CD4-positive, alpha-beta T cell treated with Interleukin-15 for 4 hours (primary cell): ENCODE measurements around the gene KRT36.

Source experiments
- DNase-seq: peaks from one replicate; pipeline ENCODE4 v3.0.0-alpha.2; 2020; ENCODE audit warnings: low spot score

Gene KRT36

DNA sequence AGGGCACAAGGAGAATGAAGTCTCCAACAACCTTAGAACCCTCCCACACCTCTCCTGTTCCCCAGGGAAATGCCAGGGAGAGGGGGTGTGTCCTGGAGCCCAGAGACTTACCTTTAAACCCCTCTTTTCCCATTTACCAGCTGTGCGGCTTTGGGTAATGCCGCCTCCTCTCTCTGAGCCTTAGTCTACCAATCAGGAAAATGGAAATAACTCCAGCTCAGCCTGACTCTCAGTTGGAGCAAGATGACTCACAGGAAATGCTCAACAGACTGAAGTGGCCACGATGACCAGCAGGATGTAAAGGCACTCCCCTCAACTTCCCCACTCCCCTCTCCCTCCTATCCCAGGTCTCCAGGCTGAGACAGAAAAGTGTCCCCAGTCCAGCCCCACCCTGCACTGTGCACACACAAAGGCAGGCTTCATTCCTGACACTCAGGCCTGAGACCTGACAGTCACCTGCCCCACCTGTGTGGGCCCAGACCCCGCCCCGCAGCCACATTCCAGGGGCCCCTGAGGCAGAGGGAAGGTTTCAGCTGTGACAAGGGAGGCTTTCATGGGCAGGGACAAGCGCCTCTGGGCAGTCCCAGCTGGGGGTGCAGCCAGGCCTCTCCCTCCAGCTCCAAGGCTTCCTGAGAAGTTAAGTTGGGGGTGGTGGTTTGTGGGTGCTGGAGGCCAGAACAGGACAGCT lies 32.0 kb upstream of the KRT36 start:
- no peak for DNase-seq

DNA sequence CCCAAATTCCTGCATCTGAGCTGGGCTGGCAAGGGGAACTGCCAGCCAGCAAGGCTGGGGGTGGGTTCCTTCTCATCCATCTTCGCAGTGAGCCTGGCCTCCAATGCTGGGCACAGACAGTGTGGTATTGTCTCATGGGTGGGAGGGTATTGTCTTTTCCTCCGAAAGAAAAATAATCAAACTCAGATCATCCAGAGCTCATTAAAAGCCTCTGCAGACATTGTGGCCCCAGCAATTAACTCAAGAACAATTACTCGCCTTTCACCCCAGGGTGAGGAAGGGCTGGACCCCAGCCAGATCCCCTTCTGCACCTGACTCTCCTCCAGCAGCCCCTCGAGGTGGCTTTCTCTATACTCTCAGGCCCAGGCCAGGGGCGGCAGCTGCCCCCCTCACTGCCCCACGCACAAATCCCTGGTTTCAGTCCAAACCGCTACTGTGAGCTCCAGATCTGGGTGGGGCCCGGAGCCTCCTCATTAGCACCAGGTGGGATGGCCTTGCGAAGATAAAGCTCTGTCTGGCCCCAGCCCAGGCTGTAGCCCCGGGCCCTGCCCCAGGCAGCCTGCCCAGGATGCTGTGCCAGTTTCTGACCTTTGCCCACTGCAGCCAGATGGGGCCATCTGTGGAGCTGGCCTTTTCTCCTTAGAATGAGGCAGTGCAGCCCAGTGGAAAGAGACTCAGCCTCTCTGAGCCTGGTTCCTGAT lies 31.3 kb upstream of the KRT36 start:
- no peak for DNase-seq

DNA sequence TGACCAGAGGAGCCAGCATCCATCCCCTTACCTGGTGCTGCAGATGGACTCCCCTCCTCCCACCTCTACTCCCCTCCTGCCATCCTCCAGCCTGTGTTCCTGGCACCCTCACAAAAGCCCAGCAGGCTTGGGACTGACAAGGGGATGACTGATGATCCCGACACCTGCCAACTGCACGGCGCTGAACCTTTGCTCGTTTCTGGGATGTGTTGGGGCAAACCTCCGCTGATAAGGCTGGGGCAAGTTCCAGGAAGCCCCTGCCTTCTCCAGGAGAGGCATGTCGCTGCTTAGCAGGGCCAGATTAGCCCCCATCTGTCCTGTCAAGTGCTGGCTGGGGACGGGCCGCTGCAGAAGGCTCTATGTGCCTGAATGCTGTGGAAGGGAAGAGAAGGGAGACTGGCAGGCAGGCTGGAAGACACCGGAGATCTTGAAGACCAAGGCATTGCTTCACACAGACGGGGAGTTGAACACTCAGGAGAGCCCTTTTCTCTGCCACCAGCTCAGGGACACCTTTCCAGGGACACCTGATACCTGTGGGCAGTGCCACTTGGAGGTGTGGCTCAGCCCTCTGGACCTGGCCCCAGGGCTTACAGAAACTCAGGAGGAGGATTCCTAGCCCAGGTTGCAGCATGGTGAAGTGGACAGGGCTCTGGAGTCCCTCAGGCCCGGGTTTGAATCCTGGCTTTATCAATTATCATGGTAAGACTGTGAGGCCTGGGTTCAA lies 30.0 kb upstream of the KRT36 start:
- no peak for DNase-seq

DNA sequence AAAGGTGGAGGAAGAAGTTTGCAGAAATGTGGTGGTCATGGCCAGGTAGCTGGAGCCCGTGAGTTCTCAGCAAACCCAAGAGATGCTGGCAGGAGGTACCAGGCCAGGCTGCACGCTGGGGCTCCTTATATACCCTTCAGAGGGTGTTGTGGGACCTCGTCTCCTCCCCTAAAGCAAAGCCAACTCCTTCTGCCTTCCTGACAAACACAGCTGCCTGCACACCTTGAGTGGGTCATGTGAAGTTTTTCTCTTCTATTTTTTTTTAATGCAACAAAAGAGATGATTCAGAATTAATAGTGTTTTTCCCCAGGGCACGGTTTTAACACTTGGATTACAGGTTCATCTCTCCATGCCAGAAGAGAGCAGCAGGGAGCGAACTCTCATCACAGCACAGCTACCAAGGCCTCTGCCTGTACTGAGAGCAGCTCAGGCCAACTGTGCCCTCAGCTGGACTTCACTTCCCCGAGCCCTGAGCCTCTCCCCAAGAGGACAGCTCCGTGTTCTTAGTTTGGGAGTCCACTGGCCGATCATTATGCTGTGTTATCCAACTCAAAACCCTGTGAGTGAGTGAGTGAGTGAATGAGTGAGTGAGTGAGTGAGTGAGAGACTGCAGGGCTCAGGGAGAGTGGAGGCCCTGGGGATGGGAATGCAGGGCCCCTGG lies 29.2 kb upstream of the KRT36 start, which contains the start of gene KRT15:
Gene KRT15, minus strand, starts transcription at position 102 of the 661 bp plus-strand sequence. Its CDS starts 63 bp downstream, at position 39.
- DNase-seq: no peak

DNA sequence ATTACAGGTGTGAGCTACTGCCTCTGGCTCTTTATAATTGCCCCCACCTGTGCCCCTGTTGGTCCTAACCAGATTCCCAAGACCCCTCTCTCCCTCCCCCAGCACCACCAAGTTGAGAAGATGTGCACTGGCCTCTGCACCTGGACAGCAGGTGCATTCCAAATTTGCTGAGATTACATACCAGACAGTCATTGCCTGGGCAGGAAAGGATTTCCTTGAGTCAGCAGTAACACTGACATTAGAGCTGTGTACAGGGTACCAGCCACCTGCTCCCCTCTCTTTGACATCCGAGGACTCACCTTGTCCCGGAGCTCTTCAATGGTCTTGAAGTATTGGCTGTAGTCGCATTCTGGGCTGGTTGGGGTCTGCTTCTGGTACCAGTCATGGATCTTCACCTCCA lies 28.3 kb upstream of the KRT36 start:
- no peak for DNase-seq

DNA sequence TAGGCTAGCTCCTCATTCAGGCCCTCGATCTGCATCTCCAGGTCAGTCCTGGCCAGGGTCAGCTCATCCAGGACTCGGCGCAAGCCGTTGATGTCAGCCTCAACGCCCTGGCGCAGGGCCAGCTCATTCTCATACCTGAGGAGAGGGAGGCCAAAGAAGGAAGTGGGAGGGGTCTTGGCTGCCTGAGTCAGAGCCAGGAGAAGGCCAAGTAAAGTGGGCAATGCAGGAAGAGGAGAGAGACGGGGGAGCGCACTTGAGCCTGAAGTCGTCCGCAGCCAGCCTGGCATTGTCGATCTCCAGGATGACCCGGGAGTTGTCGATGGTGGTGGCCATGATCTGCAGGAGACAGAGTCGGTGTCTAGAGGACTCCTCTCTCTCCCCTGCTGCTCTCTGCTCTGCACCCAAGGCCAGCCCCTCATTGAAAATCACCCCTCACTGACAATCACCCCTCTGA lies 27.1 kb upstream of the KRT36 start:
- DNase-seq: no peak

DNA sequence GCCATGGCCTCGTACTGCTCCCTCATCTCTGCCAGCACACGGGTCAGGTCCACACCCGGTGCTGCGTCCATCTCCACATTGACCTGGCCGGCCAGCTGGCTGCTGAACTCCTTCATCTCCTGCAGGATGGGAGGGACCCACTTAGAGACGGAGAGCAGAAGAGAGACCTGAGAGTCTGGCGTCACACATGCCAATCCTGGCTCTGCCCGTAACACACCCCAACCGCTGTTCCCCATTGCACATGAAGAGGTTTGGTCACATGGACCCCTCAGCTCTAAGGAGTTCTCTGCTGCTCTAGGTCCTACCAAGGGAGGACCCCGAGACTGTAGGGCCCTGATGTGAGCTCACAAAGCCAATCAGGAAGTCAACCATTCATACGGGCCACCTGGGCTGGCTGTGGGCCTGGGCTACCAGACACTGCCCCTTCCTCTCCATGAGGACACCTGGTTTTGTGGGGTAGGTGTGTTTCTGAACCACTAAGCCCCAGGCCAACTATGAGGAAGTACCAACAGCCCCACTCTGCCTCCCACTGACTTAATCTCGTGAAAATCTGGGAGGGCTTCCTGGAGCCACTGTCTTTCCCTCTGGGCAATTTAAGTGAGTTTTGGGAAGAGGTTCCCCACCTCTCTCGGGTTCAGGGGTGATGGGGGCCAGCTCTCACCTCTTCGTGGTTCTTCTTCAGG lies 26.6 kb upstream of the KRT36 start:
- no peak for DNase-seq

DNA sequence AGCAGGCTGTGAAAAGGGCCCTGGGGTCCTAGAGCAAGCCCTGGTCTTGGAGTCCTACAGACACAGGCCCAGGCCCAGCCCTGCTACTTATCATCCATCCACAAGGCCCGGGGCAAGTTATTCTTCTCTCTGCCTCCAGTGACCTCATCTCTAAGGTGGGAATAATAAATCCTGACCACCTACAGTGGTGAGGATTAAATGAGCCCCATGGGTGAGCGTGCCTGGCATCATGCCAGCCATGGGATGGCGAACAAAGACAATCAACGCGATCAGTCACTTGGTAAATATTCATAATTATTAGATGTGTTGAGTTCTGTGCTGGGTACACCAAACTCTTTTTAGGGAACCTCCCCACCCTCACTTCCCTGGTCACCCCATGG lies 23.4 kb upstream of the KRT36 start:
- DNase-seq: no peak

DNA sequence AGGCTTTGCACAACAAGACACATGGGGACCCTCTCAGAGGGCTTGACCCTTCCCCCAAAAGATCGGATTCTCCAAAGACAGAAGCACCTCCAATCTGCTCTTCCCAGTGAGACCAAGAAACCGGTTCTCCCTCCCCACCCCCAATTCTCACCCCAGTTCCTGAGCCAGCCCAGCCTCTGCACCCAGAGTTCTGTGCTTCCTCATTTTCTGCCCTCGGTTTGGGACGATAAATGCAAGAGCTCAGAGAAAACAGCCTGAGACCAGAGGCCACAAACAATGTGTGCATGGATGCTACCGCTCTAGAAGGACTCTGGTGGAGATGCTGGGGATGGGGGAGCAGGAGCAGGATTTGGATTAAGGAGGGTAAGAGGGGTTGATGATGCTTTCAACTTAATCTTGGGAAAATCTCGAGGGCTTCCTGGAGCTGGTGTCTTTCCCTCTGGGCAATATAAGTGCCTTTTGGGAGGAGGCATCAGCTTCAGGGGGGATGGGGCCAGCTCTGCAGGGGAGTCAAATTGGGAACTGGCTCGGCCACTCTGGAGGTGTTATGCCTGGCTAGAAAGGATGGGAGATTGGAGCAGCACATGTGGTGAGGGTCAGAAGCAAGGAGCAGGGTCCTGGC lies 22.9 kb upstream of the KRT36 start:
- DNase-seq: no peak

DNA sequence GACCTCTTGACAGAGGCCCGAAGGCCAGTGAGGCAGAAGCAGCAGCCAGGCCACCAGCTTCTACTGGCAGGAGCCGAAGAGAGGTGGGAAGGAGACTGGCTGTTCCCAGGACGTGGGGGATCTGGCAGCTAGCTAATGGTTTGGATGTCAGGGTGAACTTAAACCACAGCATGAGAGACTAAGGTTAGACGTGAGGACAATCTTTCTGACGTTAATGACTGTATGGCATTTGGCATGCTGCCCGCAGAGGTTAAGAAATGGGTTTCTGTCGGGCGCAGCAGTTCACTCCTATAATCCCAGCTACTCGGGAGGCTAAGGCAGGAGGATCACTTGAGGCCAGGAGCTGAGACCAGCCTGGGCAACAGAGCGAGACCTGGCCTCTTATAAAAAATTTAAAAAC lies 22.0 kb upstream of the KRT36 start:
- no peak for DNase-seq

DNA sequence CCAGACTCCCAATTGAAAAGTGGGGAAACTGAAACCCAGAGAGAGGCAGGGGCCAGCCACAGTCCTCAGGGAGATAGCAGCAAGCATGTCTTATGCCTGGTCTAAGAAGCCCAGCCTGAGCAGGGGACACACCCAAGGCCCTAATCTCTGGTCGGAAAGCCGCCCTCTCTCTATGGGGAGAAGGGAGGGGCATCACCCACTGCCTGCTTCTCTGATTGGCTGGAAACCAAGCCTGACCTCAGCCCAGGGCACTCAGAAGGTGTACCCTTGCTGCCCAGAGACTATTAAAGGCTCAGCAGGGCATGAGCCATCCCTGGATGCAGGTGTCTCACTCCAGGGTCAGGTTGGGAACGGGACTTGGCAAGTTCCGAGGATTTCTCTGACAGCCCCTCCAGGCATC lies 21.4 kb upstream of the KRT36 start:
- DNase-seq: no peak

DNA sequence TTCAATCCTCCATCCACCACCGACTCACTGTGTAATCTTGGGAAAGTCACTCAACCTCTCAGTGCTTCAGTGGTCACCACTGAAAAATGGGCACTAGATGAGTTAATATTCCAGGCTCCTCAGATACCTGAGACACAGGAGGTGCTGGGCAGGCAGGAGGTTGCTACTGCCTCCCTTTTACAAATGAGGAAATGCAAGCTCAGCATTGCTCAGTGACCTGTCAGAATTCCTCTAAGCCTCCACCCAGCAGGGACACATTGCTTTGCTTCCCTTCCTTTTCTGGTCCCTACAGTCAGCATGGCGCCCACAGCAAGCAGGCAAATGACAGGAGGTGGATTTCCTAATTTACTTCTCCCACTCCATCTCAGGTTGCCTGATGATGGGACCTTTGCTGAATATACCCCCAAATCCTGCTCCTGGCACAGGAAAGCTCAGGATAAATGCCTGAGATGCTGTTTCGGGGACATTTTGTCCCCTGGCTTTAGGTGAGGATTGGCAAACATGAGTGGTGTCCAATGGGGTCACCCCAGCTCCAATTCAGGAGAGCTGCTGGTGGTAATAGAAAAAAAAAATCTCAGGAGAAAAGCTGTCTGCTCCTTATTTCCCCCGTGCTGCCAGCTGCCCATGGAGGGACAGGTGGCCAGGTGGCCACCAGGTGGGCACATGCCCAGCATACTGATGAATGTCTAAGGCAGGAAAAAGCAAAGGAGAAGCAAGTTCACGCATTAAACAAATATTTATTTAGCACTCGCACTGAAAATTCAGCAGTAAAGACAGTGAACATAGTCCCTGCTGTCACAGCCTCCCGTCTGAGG lies 20.7 kb upstream of the KRT36 start:
- DNase-seq: no peak

DNA sequence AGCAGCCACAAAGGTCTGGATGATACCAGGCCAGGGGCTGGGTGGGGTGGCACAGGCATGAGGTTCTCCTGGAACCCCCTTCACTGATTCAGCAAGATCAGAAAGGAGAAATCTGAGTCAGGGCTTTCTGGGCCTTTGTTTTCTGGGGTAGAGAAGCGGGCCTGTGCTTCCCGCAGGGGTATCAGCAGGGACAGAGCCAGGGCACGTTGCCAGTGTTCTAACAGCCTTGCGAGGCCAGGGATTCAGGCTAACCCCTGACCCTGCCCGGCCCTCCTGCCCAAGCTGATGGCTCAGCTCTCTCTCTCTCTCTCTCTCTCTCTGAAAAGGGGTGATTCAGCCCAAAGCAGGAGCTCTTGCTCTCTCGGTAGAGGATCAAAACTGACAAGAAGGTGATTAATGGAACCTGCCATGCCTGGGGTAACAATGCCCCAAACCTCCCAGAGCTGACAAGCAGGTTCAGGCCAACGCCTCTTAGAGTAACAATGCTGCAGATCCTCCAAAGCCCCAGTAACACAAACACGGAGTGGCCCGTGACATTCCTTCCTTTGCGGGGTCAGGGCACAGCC lies 17.7 kb upstream of the KRT36 start:
- DNase-seq: no peak

DNA sequence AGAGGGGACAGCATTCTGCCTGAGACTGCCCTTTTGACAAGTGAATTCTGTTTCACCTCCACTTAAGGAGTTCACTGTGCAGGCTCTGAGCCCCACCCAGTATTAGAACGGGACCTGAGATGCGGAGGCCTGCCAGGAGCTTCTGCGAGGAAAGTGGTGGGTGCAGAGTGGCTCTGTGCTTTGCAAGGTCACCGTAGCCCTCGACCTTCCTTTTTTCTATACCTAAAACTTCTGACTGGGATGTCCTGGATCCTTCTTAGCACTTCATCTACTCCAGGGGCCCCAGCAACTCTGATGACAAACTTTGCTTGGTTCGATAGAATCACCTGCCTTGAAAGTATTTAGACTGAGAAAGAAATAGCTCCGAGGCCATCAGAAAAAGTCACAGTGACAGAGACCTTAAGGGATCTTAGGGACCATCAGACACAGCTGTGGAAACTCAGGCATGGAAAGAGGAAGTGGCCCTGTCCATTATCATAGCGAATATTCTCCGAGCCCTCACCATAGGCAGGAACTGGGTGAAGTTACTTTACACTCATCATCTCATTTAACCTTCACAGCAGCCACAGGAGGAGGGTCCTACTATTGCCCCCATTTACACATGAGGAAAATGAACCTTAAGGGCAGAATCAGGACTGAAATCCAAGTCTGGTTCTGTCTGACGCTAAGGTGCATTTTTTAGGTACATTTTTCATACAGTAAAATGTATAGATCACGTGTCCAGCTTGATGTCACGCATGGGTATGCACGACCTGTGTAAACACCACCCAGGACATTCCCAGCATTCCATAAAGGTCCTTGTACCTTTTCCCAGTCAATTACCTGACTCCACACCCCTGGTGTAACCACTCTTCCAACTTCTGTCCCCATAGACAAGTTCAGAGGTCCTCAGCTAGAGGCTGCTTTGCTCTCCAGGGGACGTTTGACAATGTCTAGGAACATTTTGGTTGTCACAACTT lies 16.4 kb upstream of the KRT36 start:
- no peak for DNase-seq

DNA sequence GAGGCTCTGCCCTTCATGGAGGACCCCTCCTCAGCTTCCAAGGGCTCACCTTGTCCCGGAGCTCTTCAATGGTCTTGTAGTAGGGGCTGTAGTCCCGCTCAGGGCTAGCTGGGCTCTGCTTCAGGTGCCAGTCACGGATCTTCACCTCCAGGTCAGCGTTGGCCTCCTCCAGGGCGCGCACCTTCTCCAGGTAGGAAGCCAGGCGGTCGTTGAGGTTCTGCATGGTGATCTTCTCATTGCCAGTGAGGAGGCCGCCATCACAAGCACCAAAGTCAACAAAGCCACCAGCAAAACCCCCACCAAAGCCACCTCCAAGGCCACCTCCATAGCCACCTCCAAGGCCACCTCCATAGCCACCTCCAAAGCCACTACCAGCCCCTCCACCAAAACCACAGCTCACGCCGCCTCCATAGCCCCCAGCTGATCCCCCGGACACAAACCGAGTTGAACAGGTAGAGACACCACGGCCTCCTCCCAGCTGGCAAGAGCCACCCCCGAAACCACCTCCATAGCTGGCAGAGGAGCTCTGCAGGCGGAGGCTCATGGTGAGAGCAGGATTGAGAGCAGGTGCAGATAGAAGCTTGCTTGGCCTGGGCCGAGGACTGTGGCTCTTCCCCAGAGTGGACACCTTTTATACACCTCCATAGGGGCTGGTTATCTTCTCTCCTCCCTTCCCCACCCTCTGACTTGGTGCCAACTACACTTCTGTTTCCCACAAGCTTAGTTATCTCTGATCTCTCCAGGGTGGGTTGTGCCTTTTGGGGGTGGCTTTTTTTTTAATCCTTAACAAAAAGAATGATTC lies 15.5 kb upstream of the KRT36 start, which contains the start of gene KRT13:
Gene KRT13, minus strand, starts transcription at position 606 of the 802 bp plus-strand sequence. Its CDS starts 62 bp downstream, at position 544.
- no peak for DNase-seq

DNA sequence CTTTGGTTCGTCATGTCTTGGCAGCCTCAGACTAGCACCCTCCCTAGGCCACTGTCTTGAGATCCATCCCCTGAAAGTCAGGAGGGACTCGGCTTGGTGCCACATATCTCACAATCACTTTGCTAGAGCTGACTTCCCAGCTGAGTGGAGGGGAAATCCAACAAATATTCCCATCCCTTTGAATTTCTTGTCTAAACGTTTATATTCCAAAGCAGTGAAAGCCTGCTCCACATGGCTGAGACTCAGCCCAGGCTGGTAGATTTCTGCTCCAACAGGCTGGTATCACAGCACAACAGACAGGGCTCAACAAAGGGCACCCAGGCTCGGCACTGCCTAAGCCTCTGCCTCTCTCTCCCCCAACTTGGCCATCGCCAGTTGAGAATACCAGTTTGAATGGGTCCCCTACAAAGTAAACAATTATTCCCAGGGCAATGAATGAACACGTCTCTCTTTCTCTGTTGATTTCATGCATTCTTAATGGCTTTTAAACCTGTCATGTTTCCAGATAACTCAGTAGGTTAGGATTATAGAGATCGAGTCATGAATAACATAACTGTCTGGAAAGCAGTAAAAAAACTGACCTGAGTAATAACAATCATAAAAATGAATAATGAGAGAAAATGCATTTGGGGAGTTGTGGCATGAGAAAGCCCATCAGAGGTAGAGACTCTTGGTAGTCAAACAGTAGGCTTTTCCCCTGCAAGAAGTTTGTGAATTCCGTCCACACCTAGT lies 14.7 kb upstream of the KRT36 start:
- DNase-seq: no peak

DNA sequence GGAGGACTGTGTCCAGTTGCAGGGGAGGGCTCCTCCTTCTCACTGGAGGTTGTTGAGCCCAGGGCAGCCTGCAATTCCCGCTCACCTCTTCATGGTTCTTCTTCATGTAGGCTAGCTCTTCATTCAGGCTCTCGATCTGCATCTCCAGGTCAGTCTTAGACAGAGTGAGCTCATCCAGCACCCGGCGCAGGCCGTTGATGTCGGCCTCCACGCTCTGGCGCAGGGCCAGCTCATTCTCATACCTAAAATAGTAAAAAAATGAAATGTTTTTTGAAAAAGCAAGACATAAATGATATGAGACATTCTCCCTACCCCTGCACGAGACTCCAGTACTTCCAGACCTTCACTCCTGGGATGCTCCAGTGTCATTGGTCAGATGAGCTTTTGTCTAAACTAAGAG lies 13.5 kb upstream of the KRT36 start:
- DNase-seq: no peak
